ENCODE results near the gene SLC16A13. TPM values are rescaled to one million over a fixed set of nuclear protein-coding genes. Genes with fewer than 3 reads are reported as not detected.

SLC16A13 gene
- total and polyA plus RNA-seq, 10 of the 15 experiments (the other 5 are each of a cell fraction or from before 2014, with no cell fraction given), result 0.34 to 12.1 (median 3.3) TPM

GRCh38 chr17:7014261-7014994 lies 21.4 kb upstream of the SLC16A13 start (continued):
- no peak for TF ChIP-seq TCF7 (IDR thresholded peaks at IDR 0.05; ENCODE audit: borderline replicate concordance)
- no peak for TF ChIP-seq USF1 (IDR thresholded peaks at IDR 0.05; ENCODE audit: borderline replicate concordance, extremely low read length, insufficient read depth, low read depth, low read length)
- TF ChIP-seq YBX1 (IDR thresholded peaks at IDR 0.05), result no peak
- TF ChIP-seq SREBF2 (IDR thresholded peaks at IDR 0.05; ENCODE audit: low read length), result no peak
- no peak for TF ChIP-seq RCOR1 (conservative IDR thresholded peaks at IDR 0.05; ENCODE audit: low read depth, low read length)
- peak; percentile 95 for TF ChIP-seq ATF7 (IDR thresholded peaks at IDR 0.05; ENCODE audit: low read depth)
- TF ChIP-seq CHD1 (IDR thresholded peaks at IDR 0.05; ENCODE audit: low read depth, low read length), result 0 out of 2 replicates have a peak, but pooled peaks have one; percentile 46
- TF ChIP-seq WRNIP1 (IDR thresholded peaks at IDR 0.05; ENCODE audit: borderline replicate concordance, low read depth, low read length), result no peak
- TF ChIP-seq ZNF687 (IDR thresholded peaks at IDR 0.05), result peak; percentile 78
- TF ChIP-seq SKIL (IDR thresholded peaks at IDR 0.05; ENCODE audit: low read depth, poor library complexity, severe bottlenecking), result peak; percentile 36
- peak; percentile 84 for TF ChIP-seq POLR2A (IDR thresholded peaks at IDR 0.05; ENCODE audit: low read depth, low read length)
- 0 out of 2 replicates have a peak, but pooled peaks have one; percentile 1 for TF ChIP-seq ELK1 (IDR thresholded peaks at IDR 0.05; ENCODE audit: low read depth, low read length)
- TF ChIP-seq CBX5 (IDR thresholded peaks at IDR 0.05; ENCODE audit: low read depth), result no peak
- no peak for TF ChIP-seq MYB (IDR thresholded peaks at IDR 0.05; ENCODE audit: borderline replicate concordance, low read depth, low read length)
- peak; percentile 87 for TF ChIP-seq SPI1 (IDR thresholded peaks at IDR 0.05; ENCODE audit: borderline replicate concordance, insufficient read depth, low read depth, low read length)
- no peak; the same call in 1 of the 2 replicates for TF ChIP-seq FOXM1 (IDR thresholded peaks at IDR 0.05; ENCODE audit: low read depth, low read length)
- TF ChIP-seq NR2C2 (IDR thresholded peaks at IDR 0.05; ENCODE audit: borderline replicate concordance, control insufficient read depth, insufficient read length, low read depth), result no peak

All from GM12878 (cell line).